ENCODE measurements around the gene PLCB4.

DNA sequence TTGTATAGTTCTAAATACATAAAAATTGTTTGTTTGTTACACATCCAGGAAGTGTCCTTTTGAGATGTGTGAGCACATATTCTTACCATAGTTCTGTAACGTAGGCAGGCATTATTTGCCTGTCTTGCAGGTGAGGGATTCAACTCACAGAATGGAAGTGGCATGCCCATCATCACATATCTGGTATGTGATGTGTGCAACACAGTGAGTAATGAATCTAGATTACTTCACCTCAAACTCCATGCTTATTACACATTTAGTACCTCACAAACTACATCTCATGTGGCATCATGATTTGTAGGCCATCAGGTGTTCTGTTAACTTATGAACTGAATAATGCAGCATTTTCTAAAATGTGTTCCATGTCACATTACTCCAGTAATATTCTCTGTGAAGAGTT lies 181.6 kb downstream of the PLCB4 start:
- no peak for TF ChIP-seq EZH2 (IDR thresholded peaks at IDR 0.05; ENCODE audit: low read length)
- TF ChIP-seq, protein P1, sequence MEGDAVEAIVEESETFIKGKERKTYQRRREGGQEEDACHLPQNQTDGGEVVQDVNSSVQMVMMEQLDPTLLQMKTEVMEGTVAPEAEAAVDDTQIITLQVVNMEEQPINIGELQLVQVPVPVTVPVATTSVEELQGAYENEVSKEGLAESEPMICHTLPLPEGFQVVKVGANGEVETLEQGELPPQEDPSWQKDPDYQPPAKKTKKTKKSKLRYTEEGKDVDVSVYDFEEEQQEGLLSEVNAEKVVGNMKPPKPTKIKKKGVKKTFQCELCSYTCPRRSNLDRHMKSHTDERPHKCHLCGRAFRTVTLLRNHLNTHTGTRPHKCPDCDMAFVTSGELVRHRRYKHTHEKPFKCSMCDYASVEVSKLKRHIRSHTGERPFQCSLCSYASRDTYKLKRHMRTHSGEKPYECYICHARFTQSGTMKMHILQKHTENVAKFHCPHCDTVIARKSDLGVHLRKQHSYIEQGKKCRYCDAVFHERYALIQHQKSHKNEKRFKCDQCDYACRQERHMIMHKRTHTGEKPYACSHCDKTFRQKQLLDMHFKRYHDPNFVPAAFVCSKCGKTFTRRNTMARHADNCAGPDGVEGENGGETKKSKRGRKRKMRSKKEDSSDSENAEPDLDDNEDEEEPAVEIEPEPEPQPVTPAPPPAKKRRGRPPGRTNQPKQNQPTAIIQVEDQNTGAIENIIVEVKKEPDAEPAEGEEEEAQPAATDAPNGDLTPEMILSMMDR (optimal IDR thresholded peaks at IDR 0.05 in 1 of 3, IDR thresholded peaks at IDR 0.05 in 1 of 3, conservative IDR thresholded peaks at IDR 0.05 in 1 of 3; ENCODE audit: extremely low read depth in 1 of 3, insufficient read depth in 2 of 3, low read length in 3 of 3), result no peak
